K562 (cell line): ENCODE data around the gene DNM1. TPM values are rescaled to one million over a fixed set of nuclear protein-coding genes. Genes with fewer than 3 reads are reported as not detected.

ENCODE experiments used
- ASH1L ChIP-seq: fragments of 450-650 bp; IDR thresholded peaks from 2 replicates; pipeline ENCODE4 v1.6.1; 2018; ENCODE audit warnings: borderline replicate concordance, mild to moderate bottlenecking, low read depth; ENCODE audit not compliant: partially characterized antibody
- BCOR ChIP-seq: fragments of 450-650 bp; IDR thresholded peaks from 2 replicates; pipeline ENCODE4 v1.6.1; 2016
- BMI1 ChIP-seq: fragments of 150-350 bp; IDR thresholded peaks from 2 replicates; pipeline ENCODE4 v1.6.1; 2014; ENCODE audit warnings: low read length
- FOXK2 ChIP-seq, 2 experiments: fragments of 450-650 bp; IDR thresholded peaks in 1 of 2; conservative IDR thresholded peaks in 1 of 2; 2 replicates each; pipeline ENCODE4 v1.6.1; 2016; ENCODE audit warnings: low read depth in 2 of 2, mild to moderate bottlenecking in 1 of 2
- FOXP1 ChIP-seq: sonication (generic); formaldehyde crosslinking; IDR thresholded peaks from 2 replicates; pipeline ENCODE4 v1.8.0; 2022; ENCODE audit warnings: mild to moderate bottlenecking, missing genetic modification reagents
- NR4A1 ChIP-seq, 2 experiments: fragments of 250-450 bp in 1 of 2; fragments of 450-650 bp in 1 of 2; sonication (Bioruptor Pico) in 1 of 2; IDR thresholded peaks; 2 replicates each; pipeline versions ENCODE4 v1.4.0 to v1.6.1; 2016 to 2020; ENCODE audit warnings: mild to moderate bottlenecking in 2 of 2, missing compliant biosample characterization in 1 of 2, missing genetic modification characterization in 1 of 2, moderate library complexity in 1 of 2
- RBM22 ChIP-seq: fragments of 200-400 bp; formaldehyde crosslinking; IDR thresholded peaks from 2 replicates; pipeline ENCODE4 v1.6.1; 2018; ENCODE audit warnings: low read length, low read depth; ENCODE audit not compliant: poor library complexity, severe bottlenecking
- SMAD3 ChIP-seq: fragments of 450-650 bp; formaldehyde crosslinking; conservative IDR thresholded peaks from 2 replicates; pipeline ENCODE4 v1.4.0; 2020; ENCODE audit warnings: mild to moderate bottlenecking
- ZBTB7A ChIP-seq: IDR thresholded peaks from 2 replicates; pipeline ENCODE4 v1.6.1; 2011; ENCODE audit warnings: low read depth, mild to moderate bottlenecking, low read length, moderate library complexity, borderline replicate concordance; ENCODE audit not compliant: control insufficient read depth
- ZFP36 ChIP-seq: fragments of 150-350 bp; IDR thresholded peaks from 2 replicates; pipeline ENCODE4 v1.6.1; 2018; ENCODE audit warnings: low read length, low read depth; ENCODE audit not compliant: partially characterized antibody
- ZKSCAN1 ChIP-seq: fragments of 150-350 bp; IDR thresholded peaks from 2 replicates; pipeline ENCODE4 v1.6.1; 2016; ENCODE audit warnings: low read depth, low read length
- ZNF165 ChIP-seq: fragments of 250-450 bp; sonication (Bioruptor Pico); IDR thresholded peaks from 2 replicates; pipeline ENCODE4 v1.4.0; 2020; ENCODE audit warnings: borderline replicate concordance
- ZNF282 ChIP-seq: sonication (generic); formaldehyde crosslinking; IDR thresholded peaks from 2 replicates; pipeline ENCODE4 v1.8.1; 2023; ENCODE audit warnings: missing genetic modification reagents
- ZNF57 ChIP-seq: fragments of 450-650 bp; formaldehyde crosslinking; IDR thresholded peaks from 2 replicates; pipeline ENCODE4 v1.4.0; 2020; ENCODE audit warnings: mild to moderate bottlenecking, moderate library complexity
- ZNF584 ChIP-seq: fragments of 200-800 bp; sonication (Bioruptor generic); IDR thresholded peaks from 2 replicates; pipeline ENCODE4 v1.6.1; 2016; ENCODE audit warnings: low read depth, mild to moderate bottlenecking, missing genetic modification characterization, missing compliant biosample characterization
- polyA plus RNA-seq, 8 experiments: library from polyadenylated mRNA; depleted of rRNA in 4 of 8; stranded (reverse) in 5 of 8; unstranded in 3 of 8; fragments of >200 nt; fragmentation: Nextera tagmentation in 2 of 8; fragmentation: Illumina TruSeq in 1 of 8; extraction: Ambion mirVana in 2 of 8; extraction: Trizol in 1 of 8; gene quantifications; 2 replicates each; pipeline versions ENCODE4 v1.2.1 to v1.2.3, GENCODE V29; 2011 to 2014; ENCODE audit warnings: inconsistent platforms in 1 of 8, missing spikeins in 1 of 8
- total RNA-seq, 7 experiments: library from RNA; depleted of rRNA in 6 of 7; stranded (reverse); fragments of >200 nt in 6 of 7; fragmentation: Illumina TruSeq in 2 of 7; extraction: Trizol in 2 of 7; gene quantifications; 2 replicates each; pipeline versions ENCODE4 v1.2.1 to v1.2.3, GENCODE V29; 2011 to 2021; ENCODE audit warnings: low replicate concordance in 1 of 7
- TF ChIP-seq, protein P1 (sequence below): fragments of 250-450 bp; sonication (Bioruptor Pico); IDR thresholded peaks from 2 replicates; pipeline ENCODE4 v1.8.0; 2021; ENCODE audit warnings: mild to moderate bottlenecking, moderate library complexity
- TF ChIP-seq, protein P2 (sequence below), 2 experiments: fragments of 450-650 bp; formaldehyde crosslinking in 1 of 2; IDR thresholded peaks; 2 replicates each; pipeline versions ENCODE4 v1.4.0 to v1.6.1; 2014 to 2020; ENCODE audit warnings: mild to moderate bottlenecking in 2 of 2, borderline replicate concordance in 1 of 2, low read depth in 1 of 2

The DNM1 gene
- total and polyA plus RNA-seq, 9 of the 15 experiments (the other 6 are each of a cell fraction or from before 2014, with no cell fraction given): 0.39 to 23.1 (median 9.1) TPM

DNA sequence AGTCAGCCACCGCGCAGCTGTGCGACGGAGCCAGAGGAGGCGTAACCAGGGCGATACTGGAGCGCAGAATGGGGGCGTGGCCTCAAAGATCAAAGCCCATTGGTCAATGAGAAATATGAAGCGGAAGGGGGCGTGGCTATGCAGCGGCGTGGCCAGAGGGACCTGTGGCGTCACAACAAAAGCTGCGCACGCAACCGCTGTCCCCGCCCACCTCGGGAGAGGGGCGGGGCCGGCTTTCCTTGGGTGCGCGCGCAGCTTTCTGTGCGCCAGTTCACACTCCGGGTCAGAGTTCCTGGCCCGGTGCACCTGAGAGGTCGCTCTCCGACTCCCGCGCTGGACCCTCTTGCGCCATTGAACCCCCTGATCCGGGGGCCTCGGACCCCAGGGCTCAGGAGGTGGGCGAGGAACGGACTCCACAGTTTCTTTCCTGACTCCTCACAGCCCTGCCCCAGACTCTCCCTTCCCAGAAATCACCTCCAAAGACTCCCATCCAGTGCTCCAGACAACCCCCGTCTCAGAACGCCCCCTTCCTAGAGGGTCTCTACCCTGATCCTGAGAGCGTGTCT is 72.9 kb downstream of the DNM1 start, which contains the start of gene SWI5 (continued):
- TF ChIP-seq, protein P1, sequence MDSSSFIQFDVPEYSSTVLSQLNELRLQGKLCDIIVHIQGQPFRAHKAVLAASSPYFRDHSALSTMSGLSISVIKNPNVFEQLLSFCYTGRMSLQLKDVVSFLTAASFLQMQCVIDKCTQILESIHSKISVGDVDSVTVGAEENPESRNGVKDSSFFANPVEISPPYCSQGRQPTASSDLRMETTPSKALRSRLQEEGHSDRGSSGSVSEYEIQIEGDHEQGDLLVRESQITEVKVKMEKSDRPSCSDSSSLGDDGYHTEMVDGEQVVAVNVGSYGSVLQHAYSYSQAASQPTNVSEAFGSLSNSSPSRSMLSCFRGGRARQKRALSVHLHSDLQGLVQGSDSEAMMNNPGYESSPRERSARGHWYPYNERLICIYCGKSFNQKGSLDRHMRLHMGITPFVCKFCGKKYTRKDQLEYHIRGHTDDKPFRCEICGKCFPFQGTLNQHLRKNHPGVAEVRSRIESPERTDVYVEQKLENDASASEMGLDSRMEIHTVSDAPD: no peak
- TF ChIP-seq ZNF282 (CRISPR knock-in tag) (no peak), FOXK2 (conservative IDR thresholded peaks at IDR 0.05 in 1 of 2, IDR thresholded peaks at IDR 0.05 in 1 of 2; ENCODE audit: low read depth in 2 of 2) (no peak), RBM22 (peak; percentile 84), ASH1L (no peak), NR4A1 (CRISPR knock-in tag; IDR thresholded peaks at IDR 0.05) (peak; percentile 88; the same call in 1 of the 2 replicates), NR4A1 (tag; IDR thresholded peaks at IDR 0.05) (peak; percentile 46; the same call in 1 of the 2 replicates), ZKSCAN1 (peak; percentile 13; the same call in 1 of the 2 replicates), ZBTB7A (no peak), BCOR (no peak), ZFP36 (no peak), ZNF165 (0 out of 2 replicates have a peak, but pooled peaks have one; percentile 34), ZNF584 (CRISPR knock-in tag) (no peak), ZNF57 (CRISPR knock-in tag) (0 out of 2 replicates have a peak, but pooled peaks have one; percentile 26), FOXP1 (CRISPR knock-in tag) (no peak), BMI1 (peak; percentile 86), SMAD3 (0 out of 2 replicates have a peak, but pooled peaks have one; percentile 6)
- TF ChIP-seq, protein P2, sequence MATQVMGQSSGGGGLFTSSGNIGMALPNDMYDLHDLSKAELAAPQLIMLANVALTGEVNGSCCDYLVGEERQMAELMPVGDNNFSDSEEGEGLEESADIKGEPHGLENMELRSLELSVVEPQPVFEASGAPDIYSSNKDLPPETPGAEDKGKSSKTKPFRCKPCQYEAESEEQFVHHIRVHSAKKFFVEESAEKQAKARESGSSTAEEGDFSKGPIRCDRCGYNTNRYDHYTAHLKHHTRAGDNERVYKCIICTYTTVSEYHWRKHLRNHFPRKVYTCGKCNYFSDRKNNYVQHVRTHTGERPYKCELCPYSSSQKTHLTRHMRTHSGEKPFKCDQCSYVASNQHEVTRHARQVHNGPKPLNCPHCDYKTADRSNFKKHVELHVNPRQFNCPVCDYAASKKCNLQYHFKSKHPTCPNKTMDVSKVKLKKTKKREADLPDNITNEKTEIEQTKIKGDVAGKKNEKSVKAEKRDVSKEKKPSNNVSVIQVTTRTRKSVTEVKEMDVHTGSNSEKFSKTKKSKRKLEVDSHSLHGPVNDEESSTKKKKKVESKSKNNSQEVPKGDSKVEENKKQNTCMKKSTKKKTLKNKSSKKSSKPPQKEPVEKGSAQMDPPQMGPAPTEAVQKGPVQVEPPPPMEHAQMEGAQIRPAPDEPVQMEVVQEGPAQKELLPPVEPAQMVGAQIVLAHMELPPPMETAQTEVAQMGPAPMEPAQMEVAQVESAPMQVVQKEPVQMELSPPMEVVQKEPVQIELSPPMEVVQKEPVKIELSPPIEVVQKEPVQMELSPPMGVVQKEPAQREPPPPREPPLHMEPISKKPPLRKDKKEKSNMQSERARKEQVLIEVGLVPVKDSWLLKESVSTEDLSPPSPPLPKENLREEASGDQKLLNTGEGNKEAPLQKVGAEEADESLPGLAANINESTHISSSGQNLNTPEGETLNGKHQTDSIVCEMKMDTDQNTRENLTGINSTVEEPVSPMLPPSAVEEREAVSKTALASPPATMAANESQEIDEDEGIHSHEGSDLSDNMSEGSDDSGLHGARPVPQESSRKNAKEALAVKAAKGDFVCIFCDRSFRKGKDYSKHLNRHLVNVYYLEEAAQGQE (IDR thresholded peaks at IDR 0.05; ENCODE audit: borderline replicate concordance): no peak
- TF ChIP-seq, protein P2 (CRISPR knock-in tag; IDR thresholded peaks at IDR 0.05; ENCODE audit: low read depth): peak; percentile 71
